ENCODE results near the gene GATM. TPM values are rescaled to one million over a fixed set of nuclear protein-coding genes. Genes with fewer than 3 reads are reported as not detected.

Gene GATM
- total RNA-seq, 3 donors from 2014 or later (not counting 1 experiment from before 2014, with no cell fraction given): 1.3 to 2.1 (median 2.0) TPM

DNA sequence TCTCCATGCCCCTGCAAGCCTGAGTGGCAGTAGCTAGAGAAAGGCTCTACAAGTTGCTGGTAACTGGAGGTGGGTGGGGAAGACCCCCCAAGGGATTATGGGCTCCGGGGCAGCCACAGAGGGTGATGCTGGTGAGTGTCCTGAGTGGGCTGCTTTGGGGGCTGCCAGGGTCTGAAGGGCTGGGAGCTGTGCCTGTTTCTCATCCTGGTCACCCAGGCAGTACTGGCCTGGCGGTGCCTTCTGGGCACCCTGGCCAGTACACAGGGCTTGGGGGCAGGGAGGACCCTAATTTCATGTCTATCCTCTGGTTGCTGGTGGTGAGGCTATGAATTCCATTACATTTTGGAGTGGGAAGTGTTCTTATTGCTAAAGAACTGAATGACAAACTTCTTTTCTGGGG is 46.1 kb upstream of the GATM start:
- intact Hi-C loops (cut with micrococcal nuclease): no loop called here
- no peak overlapping the region for H3K27ac ChIP-seq (ENCODE audit: low read length)
- no peak overlapping the region for H3K4me3 Mint-ChIP-seq
- no peak for DNase-seq
- no peaks in the 10 kb centered on the region for H3K9me3 ChIP-seq (ENCODE audit: control insufficient read depth, insufficient read depth, low read length)
- no peaks in the 10 kb centered on the region for H3K4me1 Mint-ChIP-seq
- no peak overlapping the region for H3K27ac Mint-ChIP-seq
- no peak overlapping the region for H3K4me3 ChIP-seq (ENCODE audit: low read length)
- no peaks in the 10 kb centered on the region for H3K4me1 ChIP-seq (ENCODE audit: control insufficient read depth, insufficient read depth, low read length)
- ATAC-seq: no peak
- H3K27me3 Mint-ChIP-seq (ENCODE audit: low read depth in 2 of 2): no peaks in the 10 kb centered on the region
- TF ChIP-seq, protein P1, sequence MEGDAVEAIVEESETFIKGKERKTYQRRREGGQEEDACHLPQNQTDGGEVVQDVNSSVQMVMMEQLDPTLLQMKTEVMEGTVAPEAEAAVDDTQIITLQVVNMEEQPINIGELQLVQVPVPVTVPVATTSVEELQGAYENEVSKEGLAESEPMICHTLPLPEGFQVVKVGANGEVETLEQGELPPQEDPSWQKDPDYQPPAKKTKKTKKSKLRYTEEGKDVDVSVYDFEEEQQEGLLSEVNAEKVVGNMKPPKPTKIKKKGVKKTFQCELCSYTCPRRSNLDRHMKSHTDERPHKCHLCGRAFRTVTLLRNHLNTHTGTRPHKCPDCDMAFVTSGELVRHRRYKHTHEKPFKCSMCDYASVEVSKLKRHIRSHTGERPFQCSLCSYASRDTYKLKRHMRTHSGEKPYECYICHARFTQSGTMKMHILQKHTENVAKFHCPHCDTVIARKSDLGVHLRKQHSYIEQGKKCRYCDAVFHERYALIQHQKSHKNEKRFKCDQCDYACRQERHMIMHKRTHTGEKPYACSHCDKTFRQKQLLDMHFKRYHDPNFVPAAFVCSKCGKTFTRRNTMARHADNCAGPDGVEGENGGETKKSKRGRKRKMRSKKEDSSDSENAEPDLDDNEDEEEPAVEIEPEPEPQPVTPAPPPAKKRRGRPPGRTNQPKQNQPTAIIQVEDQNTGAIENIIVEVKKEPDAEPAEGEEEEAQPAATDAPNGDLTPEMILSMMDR (IDR thresholded peaks at IDR 0.05): no peak
- 100% methylated on average over 2 of the region's 2 CpGs for WGBS (ENCODE audit: insufficient coverage)
- peaks cover 8% of the 10 kb centered on the region for H3K36me3 Mint-ChIP-seq
- H3K36me3 ChIP-seq (ENCODE audit: control insufficient read depth, insufficient read depth, low read length): peaks cover 29% of the 10 kb centered on the region
- no peaks in the 10 kb centered on the region for H3K27me3 ChIP-seq (ENCODE audit: control insufficient read depth, insufficient read depth, low read length)
- no peaks in the 10 kb centered on the region for H3K9me3 Mint-ChIP-seq

DNA sequence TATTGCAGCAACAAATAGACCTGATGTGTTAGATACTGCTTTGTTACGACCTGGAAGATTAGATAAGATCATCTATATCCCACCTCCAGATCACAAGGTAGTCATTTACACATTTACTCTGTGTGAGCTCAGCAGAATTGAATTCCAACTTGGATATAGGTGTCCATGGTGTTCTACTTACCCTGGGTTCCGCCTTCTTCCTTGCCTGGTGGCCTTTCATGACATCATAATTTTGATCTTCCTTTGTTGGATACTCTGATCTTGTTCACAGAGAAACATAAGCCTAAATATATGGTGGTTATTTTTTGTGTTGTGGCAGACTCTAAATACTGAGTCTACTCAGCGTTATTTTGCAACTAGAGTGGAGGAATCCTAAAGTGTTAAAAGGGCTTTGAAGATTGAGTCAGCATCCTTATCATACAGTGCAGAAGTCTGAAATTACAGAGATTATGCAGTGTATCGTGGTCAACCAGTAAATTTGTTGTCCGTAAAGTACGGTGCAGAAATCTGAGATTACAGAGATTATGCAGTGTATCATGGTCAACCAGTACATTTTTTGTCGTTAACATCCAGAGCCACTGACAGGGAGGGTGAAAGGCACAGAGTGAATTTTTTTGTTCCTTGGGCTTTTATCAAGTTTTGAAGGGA is 39.1 kb upstream of the GATM start:
- ATAC-seq (peak in 1 of 3 donors; percentile 73), DNase-seq (no peak)
- Mint-ChIP-seq H3K9me3 (no peaks in the 10 kb centered on the region), H3K4me1 (peaks cover 9 to 16% of the 10 kb centered on the region in 2 donors), H3K36me3 (peaks cover 31% of the 10 kb centered on the region), H3K27me3 (ENCODE audit: low read depth in 2 of 2) (no peaks in the 10 kb centered on the region), H3K27ac (no peak overlapping the region), H3K4me3 (no peak overlapping the region)
- intact Hi-C loops (cut with micrococcal nuclease): no loop called here
- H3K27me3 ChIP-seq (ENCODE audit: control insufficient read depth, insufficient read depth, low read length): no peaks in the 10 kb centered on the region
- TF ChIP-seq, protein P1 (IDR thresholded peaks at IDR 0.05): no peak
- H3K4me3 ChIP-seq (ENCODE audit: low read length): no peak overlapping the region
- no peaks in the 10 kb centered on the region for H3K9me3 ChIP-seq (ENCODE audit: control insufficient read depth, insufficient read depth, low read length)
- H3K27ac ChIP-seq (ENCODE audit: low read length): no peak overlapping the region
- WGBS (ENCODE audit: insufficient coverage): 90% methylated on average over 7 of the region's 7 CpGs
- peaks cover 82% of the 10 kb centered on the region for H3K36me3 ChIP-seq (ENCODE audit: control insufficient read depth, insufficient read depth, low read length)
- peaks cover 3% of the 10 kb centered on the region for H3K4me1 ChIP-seq (ENCODE audit: control insufficient read depth, insufficient read depth, low read length)

DNA sequence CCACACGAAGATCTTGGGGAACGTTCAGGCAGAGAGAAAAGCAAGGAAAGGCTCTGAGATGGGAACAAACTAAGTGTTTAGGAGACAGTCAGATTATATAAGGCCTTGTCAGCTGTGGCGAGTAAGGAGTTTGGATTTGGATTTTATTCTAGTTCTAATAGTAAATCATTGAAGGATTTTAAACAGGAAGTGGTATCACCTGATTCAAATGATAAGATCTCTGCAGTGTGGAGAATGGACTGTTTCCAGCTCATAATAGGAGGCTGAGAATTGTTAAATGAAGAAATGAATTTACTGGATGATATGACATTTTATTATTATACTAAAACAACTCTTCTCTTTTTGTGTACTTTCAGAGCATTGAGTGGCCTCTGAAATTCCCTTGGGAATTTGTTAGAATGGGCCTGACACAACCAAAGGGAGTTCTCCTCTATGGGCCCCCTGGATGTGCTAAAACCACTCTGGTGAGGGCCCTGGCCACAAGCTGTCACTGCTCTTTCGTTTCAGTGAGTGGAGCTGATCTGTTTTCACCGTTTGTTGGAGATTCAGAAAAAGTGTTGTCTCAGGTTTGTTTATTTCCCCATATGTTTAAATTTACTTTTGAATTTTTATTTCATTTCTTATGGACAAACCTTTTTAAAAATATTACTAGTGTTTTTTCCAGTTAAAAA is 36.0 kb upstream of the GATM start:
- Mint-ChIP-seq H3K4me3 (no peak overlapping the region), H3K27me3 (ENCODE audit: low read depth in 2 of 2) (no peaks in the 10 kb centered on the region), H3K9me3 (no peaks in the 10 kb centered on the region), H3K4me1 (peaks cover 9 to 16% of the 10 kb centered on the region in 2 donors), H3K36me3 (peaks cover 23% of the 10 kb centered on the region), H3K27ac (peak overlapping the region in 1 of 2 donors; percentile 13)
- Histone ChIP-seq H3K4me1 (ENCODE audit: control insufficient read depth, insufficient read depth, low read length) (peaks cover 3% of the 10 kb centered on the region), H3K4me3 (ENCODE audit: low read length) (no peak overlapping the region), H3K27me3 (ENCODE audit: control insufficient read depth, insufficient read depth, low read length) (no peaks in the 10 kb centered on the region), H3K27ac (ENCODE audit: low read length) (no peak overlapping the region), H3K36me3 (ENCODE audit: control insufficient read depth, insufficient read depth, low read length) (peaks cover 75% of the 10 kb centered on the region), H3K9me3 (ENCODE audit: control insufficient read depth, insufficient read depth, low read length) (no peaks in the 10 kb centered on the region)
- intact Hi-C loops (cut with micrococcal nuclease): no loop called here
- ATAC-seq (no peak), DNase-seq (no peak)
- 56% methylated on average over 5 of the region's 5 CpGs for WGBS (ENCODE audit: insufficient coverage)
- TF ChIP-seq, protein P1 (IDR thresholded peaks at IDR 0.05): no peak

Data from natural killer cell (primary cell).